H1 (cell line): ENCODE data around the gene AIG1. TPM values are rescaled to one million over a fixed set of nuclear protein-coding genes. Genes with fewer than 3 reads are reported as not detected.

ENCODE experiments used
- CTCF ChIA-PET: fragments of 300-600 bp; sonication (Branson Sonifier 250); formaldehyde crosslinking; loops from one replicate; lab custom pipeline; 2021; ENCODE audit not compliant: partially characterized antibody; lab: Charles Lee
- POLR2A ChIA-PET: fragments of 300-600 bp; sonication (Branson Sonifier 250); formaldehyde crosslinking; loops from one replicate; lab custom pipeline; 2021; ENCODE audit warnings: inconsistent platforms; ENCODE audit not compliant: partially characterized antibody; lab: Charles Lee
- DNase-seq, 2 experiments: peaks; one replicate each; pipeline versions ENCODE4 v3.0.0 to v3.0.0-alpha.2; 2010 to 2022; ENCODE audit warnings: low spot score in 2 of 2, low read depth in 1 of 2, mixed read lengths in 1 of 2
- FAIRE-seq: peaks from 2 replicates; lab custom pipeline; 2011; peaks lifted over from hg19 to GRCh38; lab: Jason Lieb, UNC
- H2AFZ ChIP-seq: 2 replicates; pipeline ENCODE4 v1.8.1; 2012; ENCODE audit warnings: low read length, inconsistent platforms
- H2AK5ac ChIP-seq: 2 replicates; pipeline ENCODE4 v1.6.1; 2013; ENCODE audit warnings: low read depth, low read length
- H2BK120ac ChIP-seq: replicated peaks from 2 replicates; pipeline ENCODE3; 2013; ENCODE audit warnings: low read depth, low read length, inconsistent platforms
- H2BK12ac ChIP-seq: 2 replicates; pipeline ENCODE4 v1.6.1; 2013; ENCODE audit warnings: low read depth, low read length
- H2BK15ac ChIP-seq: 2 replicates; pipeline ENCODE4 v1.6.1; 2013; ENCODE audit warnings: low read length
- H2BK20ac ChIP-seq: 2 replicates; pipeline ENCODE4 v1.6.1; 2013; ENCODE audit warnings: low read length
- H2BK5ac ChIP-seq: 2 replicates; pipeline ENCODE4 v1.6.1; 2013; ENCODE audit warnings: low read depth, low read length
- H3K14ac ChIP-seq: 2 replicates; pipeline ENCODE4 v1.6.1; 2013; ENCODE audit warnings: inconsistent platforms; ENCODE audit not compliant: insufficient read length
- H3K18ac ChIP-seq: 2 replicates; pipeline ENCODE4 v1.6.1; 2013; ENCODE audit warnings: low read length; ENCODE audit errors: extremely low read depth
- H3K23ac ChIP-seq: 2 replicates; pipeline ENCODE4 v1.6.1; 2013; ENCODE audit warnings: inconsistent platforms; ENCODE audit not compliant: insufficient read length
- H3K23me2 ChIP-seq: 2 replicates; pipeline ENCODE4 v1.6.1; 2013; ENCODE audit warnings: low read depth, low read length
- H3K27ac ChIP-seq: 2 replicates; pipeline ENCODE4 v1.6.1; 2011; ENCODE audit warnings: low read depth, low read length, inconsistent platforms
- H3K27me3 ChIP-seq, 4 experiments: replicated peaks in 1 of 4; 1 replicate in 1 of 4; 2 replicates in 3 of 4; pipeline versions ENCODE4 v1.6.1 to v1.8.1; 2011 to 2013; ENCODE audit warnings: low read length in 3 of 4, mild to moderate bottlenecking in 3 of 4, inconsistent platforms in 2 of 4, mixed read lengths in 2 of 4, moderate library complexity in 1 of 4; ENCODE audit not compliant: control insufficient read depth in 3 of 4, insufficient read depth in 3 of 4; ENCODE audit errors: extremely low read depth in 1 of 4
- H3K36me3 ChIP-seq, 4 experiments: 2 replicates each; pipeline versions ENCODE4 v1.6.1 to v1.8.1; 2011 to 2013; ENCODE audit warnings: mild to moderate bottlenecking in 4 of 4, low read length in 3 of 4, moderate library complexity in 2 of 4, control low read depth in 1 of 4, inconsistent platforms in 1 of 4; ENCODE audit not compliant: insufficient read depth in 4 of 4, control insufficient read depth in 2 of 4
- H3K4ac ChIP-seq: replicated peaks from 2 replicates; pipeline ENCODE3; 2013; ENCODE audit warnings: low read length, low read depth, mixed read lengths, inconsistent platforms; ENCODE audit not compliant: insufficient read length
- H3K4me1 ChIP-seq, 4 experiments: replicated peaks in 1 of 4; 1 replicate in 1 of 4; 2 replicates in 3 of 4; pipeline versions ENCODE4 v1.6.1 to v1.8.1; 2011 to 2013; ENCODE audit warnings: low read length in 3 of 4, inconsistent platforms in 2 of 4, mixed read lengths in 1 of 4; ENCODE audit not compliant: insufficient read depth in 4 of 4, control insufficient read depth in 3 of 4
- H3K4me2 ChIP-seq, 2 experiments: 2 replicates each; pipeline versions ENCODE4 v1.6.1 to v1.8.1; 2011 to 2013; ENCODE audit warnings: low read depth in 2 of 2, low read length in 2 of 2, control low read depth in 1 of 2, inconsistent platforms in 1 of 2, mild to moderate bottlenecking in 1 of 2; ENCODE audit not compliant: insufficient read depth in 1 of 2
- H3K4me3 ChIP-seq, 4 experiments: fragments of 200-600, 300-600 bp in 1 of 4; sonication (generic), shearing (Covaris generic), sonication (Bioruptor Twin) in 1 of 4; 2 replicates each; pipeline versions ENCODE4 v1.5.1 to v1.8.1; 2011 to 2016; ENCODE audit warnings: low read length in 4 of 4, low read depth in 3 of 4, control low read depth in 2 of 4, inconsistent platforms in 2 of 4, mild to moderate bottlenecking in 2 of 4, mixed read lengths in 1 of 4, moderate library complexity in 1 of 4; ENCODE audit not compliant: insufficient read depth in 2 of 4; ENCODE audit errors: extremely low read depth in 1 of 4
- H3K56ac ChIP-seq: replicated peaks from 2 replicates; pipeline ENCODE3; 2013; ENCODE audit warnings: low read depth, mild to moderate bottlenecking, mixed read lengths, low read length, inconsistent platforms; ENCODE audit not compliant: insufficient read length
- H3K79me1 ChIP-seq: 2 replicates; pipeline ENCODE4 v1.6.1; 2013; ENCODE audit warnings: low read depth, low read length, control low read depth
- H3K79me2 ChIP-seq, 2 experiments: 2 replicates each; pipeline versions ENCODE4 v1.6.1 to v1.8.1; 2012 to 2013; ENCODE audit warnings: low read length in 2 of 2, mild to moderate bottlenecking in 2 of 2, inconsistent platforms in 1 of 2; ENCODE audit not compliant: insufficient read depth in 2 of 2, control insufficient read depth in 1 of 2
- H3K9ac ChIP-seq, 4 experiments: replicated peaks in 1 of 4; 1 replicate in 1 of 4; 2 replicates in 3 of 4; pipeline versions ENCODE4 v1.6.1 to v1.8.1; 2011 to 2013; ENCODE audit warnings: low read depth in 3 of 4, low read length in 3 of 4, control low read depth in 2 of 4, mild to moderate bottlenecking in 2 of 4, moderate library complexity in 2 of 4, inconsistent platforms in 1 of 4; ENCODE audit errors: extremely low read depth in 1 of 4
- H3K9me3 ChIP-seq, 2 experiments: 2 replicates each; pipeline versions ENCODE4 v1.6.1 to v1.8.1; 2012 to 2013; ENCODE audit warnings: mild to moderate bottlenecking in 2 of 2, moderate library complexity in 2 of 2, control low read depth in 1 of 2, inconsistent platforms in 1 of 2, low read depth in 1 of 2, low read length in 1 of 2, mixed read lengths in 1 of 2; ENCODE audit not compliant: insufficient read depth in 2 of 2
- H4K20me1 ChIP-seq, 2 experiments: replicated peaks in 1 of 2; 2 replicates each; pipeline versions ENCODE3 to v1.8.1; 2011 to 2013; ENCODE audit warnings: inconsistent platforms in 2 of 2, low read length in 2 of 2, mild to moderate bottlenecking in 1 of 2; ENCODE audit not compliant: insufficient read depth in 2 of 2, control insufficient read depth in 1 of 2
- H4K5ac ChIP-seq: 2 replicates; pipeline ENCODE4 v1.6.1; 2013; ENCODE audit warnings: low read length, low read depth, mixed read lengths, inconsistent platforms; ENCODE audit not compliant: insufficient read length
- H4K8ac ChIP-seq: 2 replicates; pipeline ENCODE4 v1.8.0; 2013; ENCODE audit warnings: mild to moderate bottlenecking, moderate library complexity, low read length, inconsistent platforms; ENCODE audit not compliant: insufficient read depth; ENCODE audit errors: extremely low read depth
- H4K91ac ChIP-seq: replicated peaks from 2 replicates; pipeline ENCODE3; 2013; ENCODE audit warnings: low read length, mixed read lengths, inconsistent platforms; ENCODE audit not compliant: insufficient read length
- CEBPB ChIP-seq: IDR thresholded peaks from 2 replicates; pipeline ENCODE4 v1.6.1; 2012; ENCODE audit warnings: low read depth, low read length
- E2F6 ChIP-seq: IDR thresholded peaks from 2 replicates; pipeline ENCODE4 v1.6.1; 2012; ENCODE audit warnings: inconsistent platforms
- FOSL1 ChIP-seq: IDR thresholded peaks from 2 replicates; pipeline ENCODE4 v1.6.1; 2011; ENCODE audit warnings: mild to moderate bottlenecking, low read depth, low read length, moderate library complexity; ENCODE audit not compliant: insufficient read depth
- GTF2F1 ChIP-seq: IDR thresholded peaks from 2 replicates; pipeline ENCODE4 v1.6.1; 2012; ENCODE audit warnings: low read depth, low read length, improper control_type of control experiment, borderline replicate concordance
- HDAC2 ChIP-seq, 2 experiments: fragments of 300-600 bp in 1 of 2; sonication (generic) in 1 of 2; IDR thresholded peaks; 2 replicates each; pipeline ENCODE4 v1.6.1; 2011 to 2012; ENCODE audit warnings: low read depth in 2 of 2, low read length in 2 of 2, mild to moderate bottlenecking in 2 of 2, moderate library complexity in 2 of 2, borderline replicate concordance in 1 of 2, inconsistent platforms in 1 of 2
- NRF1 ChIP-seq: IDR thresholded peaks from 2 replicates; pipeline ENCODE4 v1.6.1; 2011; ENCODE audit warnings: mild to moderate bottlenecking, low read depth, low read length, improper control_type of control experiment
- RXRA ChIP-seq: IDR thresholded peaks from 2 replicates; pipeline ENCODE4 v1.6.1; 2011; ENCODE audit warnings: low read depth, mild to moderate bottlenecking, low read length, moderate library complexity; ENCODE audit not compliant: insufficient read depth
- SP2 ChIP-seq: IDR thresholded peaks from 2 replicates; pipeline ENCODE4 v1.6.1; 2012; ENCODE audit warnings: mild to moderate bottlenecking, low read length, inconsistent platforms
- SUZ12 ChIP-seq: fragments of 200-600 bp; sonication (generic); IDR thresholded peaks from 2 replicates; pipeline ENCODE4 v1.6.1; 2012; ENCODE audit warnings: mild to moderate bottlenecking, inconsistent platforms, low read length, moderate library complexity, mixed read lengths
- WGBS, 2 experiments: shearing (Covaris generic) in 1 of 2; methylation state at CpG; one replicate each; pipeline versions ENCODE4 v1.1.6 to v1.1.7; 2013 to 2015; ENCODE audit warnings: low lambda C conversion rate in 2 of 2, mixed read lengths in 2 of 2, inconsistent platforms in 1 of 2, low coverage in 1 of 2, missing lambda C conversion rate in 1 of 2; ENCODE audit not compliant: insufficient replicate concordance in 2 of 2, insufficient coverage in 1 of 2, insufficient read length in 1 of 2; ENCODE audit errors: extremely low coverage in 1 of 2, missing lambda C conversion rate in 1 of 2; 5-methylcytosine and 5-hydroxymethylcytosine counted together
- polyA plus RNA-seq, 7 experiments: library from polyadenylated mRNA; depleted of rRNA in 3 of 7; stranded (reverse) in 5 of 7; unstranded in 2 of 7; fragments of >200 nt in 5 of 7; fragments of 200-250 nt in 2 of 7; gene quantifications; 1 replicate in 5 of 7; 2 replicates in 1 of 7; 4 replicates in 1 of 7; pipeline versions ENCODE4 v1.2.1 to v1.2.3, GENCODE V29; 2011 to 2013; ENCODE audit warnings: missing spikeins in 2 of 7, mixed read lengths in 2 of 7
- total RNA-seq: library from RNA; stranded (reverse); fragmentation: NEBNext Ultra II Directional; extraction: Animal tissue kit (Norgen Biotek cat#: 25700); gene quantifications from 2 replicates; pipeline ENCODE4 v1.2.1, GENCODE V29; 2021

Gene AIG1
- total and polyA plus RNA-seq, 2 of the 8 experiments (the other 6 are each of a cell fraction or from before 2014, with no cell fraction given) = 56.6 to 58.4 TPM

- no peak for DNase-seq
- TF ChIP-seq HDAC2 (IDR thresholded peaks at IDR 0.05; ENCODE audit: borderline replicate concordance in 1 of 2, low read depth in 2 of 2, low read length in 2 of 2) = no peak
- no peak for TF ChIP-seq SP2
- TF ChIP-seq SUZ12 = no peak
- no peak for TF ChIP-seq CEBPB
- no peak for TF ChIP-seq E2F6
- no peak for TF ChIP-seq RXRA
- no peak for TF ChIP-seq FOSL1
- no peak for TF ChIP-seq GTF2F1
- TF ChIP-seq NRF1 = no peak
Observed at GRCh38 chr6:143015300-143015706, 45.4 kb upstream of the AIG1 start.

More at GRCh38 chr6:143015300-143015706, 45.4 kb upstream of the AIG1 start:
- Histone ChIP-seq H2BK20ac (no peak overlapping the region), H2AK5ac (no peak overlapping the region), H3K56ac (no peak overlapping the region), H3K79me1 (no peaks in the 10 kb centered on the region), H4K5ac (no peak overlapping the region), H3K27me3 (no peaks in the 10 kb centered on the region), H4K8ac (no peak overlapping the region), H3K14ac (no peak overlapping the region), H2BK120ac (no peak overlapping the region), H3K9me3 (no peaks in the 10 kb centered on the region), H3K36me3 (no peaks in the 10 kb centered on the region), H3K4me3 (no peak overlapping the region), H4K20me1 (no peaks in the 10 kb centered on the region), H3K9ac (no peak overlapping the region), H3K27ac (no peak overlapping the region), H2BK12ac (no peak overlapping the region), H3K4me2 (no peak overlapping the region), H3K4me1 (no peaks in the 10 kb centered on the region), H3K79me2 (no peaks in the 10 kb centered on the region), H4K91ac (no peak overlapping the region), H2BK5ac (no peak overlapping the region), H2AFZ (no peak overlapping the region), H2BK15ac (no peak overlapping the region), H3K18ac (no peak overlapping the region), H3K4ac (no peak overlapping the region), H3K23ac (no peak overlapping the region), H3K23me2 (no peaks in the 10 kb centered on the region)
- ChIA-PET POLR2A (no interaction called here), CTCF (no interaction called here)
- FAIRE-seq = no peak
- 93% methylated on average over 4 of the region's 4 CpGs; no CpG with 5 or more reads in 1 of the 2 experiments for WGBS, 2 experiments
